Liver (tissue), 9 donors: ENCODE results near the gene COPZ1. TPM values are rescaled to one million over a fixed set of nuclear protein-coding genes. Genes with fewer than 3 reads are reported as not detected.

Source experiments
- DNase-seq: peaks from one replicate; pipeline ENCODE4 v3.0.0-alpha.2; 2017; ENCODE audit warnings: low spot score
- H3K27ac ChIP-seq, 2 donors: one replicate each; pipeline ENCODE4 v1.7.0; 2013; ENCODE audit warnings: inconsistent platforms in 2 of 2, low read length in 2 of 2, control low read depth in 1 of 2, low read depth in 1 of 2, mild to moderate bottlenecking in 1 of 2
- H3K27me3 ChIP-seq, 4 donors: one replicate each; pipeline versions ENCODE4 v1.6.1 to v1.7.0; 2013; ENCODE audit warnings: low read length in 3 of 4, inconsistent platforms in 1 of 4, mild to moderate bottlenecking in 1 of 4, moderate library complexity in 1 of 4; ENCODE audit not compliant: control insufficient read depth in 4 of 4, insufficient read depth in 4 of 4
- H3K36me3 ChIP-seq, 4 donors: one replicate each; pipeline versions ENCODE4 v1.6.1 to v1.7.0; 2013; ENCODE audit warnings: low read length in 3 of 4, mild to moderate bottlenecking in 3 of 4, low read depth in 1 of 4, moderate library complexity in 1 of 4; ENCODE audit not compliant: control insufficient read depth in 4 of 4, insufficient read depth in 3 of 4
- H3K4me1 ChIP-seq, 4 donors: one replicate each; pipeline versions ENCODE4 v1.6.1 to v1.7.0; 2013; ENCODE audit warnings: low read length in 3 of 4, mild to moderate bottlenecking in 3 of 4, moderate library complexity in 1 of 4; ENCODE audit not compliant: control insufficient read depth in 4 of 4, insufficient read depth in 4 of 4
- H3K4me3 ChIP-seq, 3 donors: one replicate each; pipeline versions ENCODE4 v1.6.1 to v1.7.0; 2013; ENCODE audit warnings: low read length in 3 of 3, control low read depth in 1 of 3, low read depth in 1 of 3, mild to moderate bottlenecking in 1 of 3
- H3K9ac ChIP-seq, 2 donors: one replicate each; pipeline ENCODE4 v1.7.0; 2013; ENCODE audit warnings: low read length in 2 of 2, mild to moderate bottlenecking in 2 of 2, moderate library complexity in 2 of 2, control low read depth in 1 of 2, low read depth in 1 of 2
- H3K9me3 ChIP-seq, 4 donors: one replicate each; pipeline versions ENCODE4 v1.6.1 to v1.7.0; 2013; ENCODE audit warnings: low read length in 3 of 4; ENCODE audit not compliant: control insufficient read depth in 4 of 4
- ATF3 ChIP-seq: IDR thresholded peaks from 2 replicates; pipeline ENCODE4 v1.6.1; 2016; ENCODE audit warnings: antibody characterized with exemption
- CTCF ChIP-seq: fragments of 150-350 bp; IDR thresholded peaks from 2 replicates; pipeline ENCODE4 v1.5.1; 2017; ENCODE audit warnings: improper control_type of control experiment, low read depth, low read length; ENCODE audit not compliant: missing input control
- FOXA1 ChIP-seq: IDR thresholded peaks from 2 replicates; pipeline ENCODE4 v1.6.1; 2016; ENCODE audit warnings: antibody characterized with exemption
- FOXA2 ChIP-seq: IDR thresholded peaks from 2 replicates; pipeline ENCODE4 v1.6.1; 2016; ENCODE audit warnings: antibody characterized with exemption
- HNF4G ChIP-seq: IDR thresholded peaks from 2 replicates; pipeline ENCODE4 v1.6.1; 2016; ENCODE audit warnings: antibody characterized with exemption
- JUND ChIP-seq, 2 donors: IDR thresholded peaks; 2 replicates each; pipeline ENCODE4 v1.6.1; 2016; ENCODE audit warnings: antibody characterized with exemption in 2 of 2
- MAX ChIP-seq: IDR thresholded peaks from 2 replicates; pipeline ENCODE4 v1.6.1; 2016; ENCODE audit warnings: antibody characterized with exemption
- NR2F2 ChIP-seq: IDR thresholded peaks from 2 replicates; pipeline ENCODE4 v1.6.1; 2016; ENCODE audit warnings: antibody characterized with exemption
- RAD21 ChIP-seq, 2 donors: IDR thresholded peaks; 2 replicates each; pipeline ENCODE4 v1.6.1; 2016; ENCODE audit warnings: antibody characterized with exemption in 2 of 2, mild to moderate bottlenecking in 2 of 2
- REST ChIP-seq: IDR thresholded peaks from 2 replicates; pipeline ENCODE4 v1.6.1; 2016; ENCODE audit warnings: antibody characterized with exemption, mild to moderate bottlenecking
- RXRA ChIP-seq, 2 donors: IDR thresholded peaks; 2 replicates each; pipeline ENCODE4 v1.6.1; 2017 to 2018; ENCODE audit warnings: antibody characterized with exemption in 2 of 2, mild to moderate bottlenecking in 1 of 2
- TAF1 ChIP-seq: conservative IDR thresholded peaks from 2 replicates; pipeline ENCODE4 v1.6.1; 2016; ENCODE audit warnings: antibody characterized with exemption, mild to moderate bottlenecking
- YY1 ChIP-seq: IDR thresholded peaks from 2 replicates; pipeline ENCODE4 v1.6.1; 2016; ENCODE audit warnings: antibody characterized with exemption, mild to moderate bottlenecking
- WGBS: extraction: QIAGEN DNeasy Blood & Tissue Kit; methylation state at CpG from one replicate; pipeline ENCODE4 v1.1.7; 2013; 5-methylcytosine and 5-hydroxymethylcytosine counted together
- polyA plus RNA-seq, 2 donors: library from polyadenylated mRNA; stranded (reverse) in 1 of 2; unstranded in 1 of 2; fragments of 200-250 nt in 1 of 2; fragments of >200 nt in 1 of 2; fragmentation: Nextera tagmentation in 1 of 2; extraction: Ambion mirVana in 1 of 2; gene quantifications; one replicate each; pipeline versions ENCODE4 v1.2.1 to v1.2.3, GENCODE V29; 2013 to 2015
- total RNA-seq, 2 donors: library from RNA; depleted of rRNA; stranded (reverse); fragments of >200 nt; gene quantifications; one replicate each; pipeline ENCODE4 v1.2.3, GENCODE V29; 2014
- donor health status: healthy.
- donor health status: healthy.
- donor health status: healthy.
- donor health status: healthy.
- donor health status: healthy.

Gene COPZ1
- total and polyA plus RNA-seq, 4 donors, result 54.6 to 92.6 (median 79.8) TPM

- Histone ChIP-seq H3K9ac (no peak overlapping the region), H3K36me3 (peaks cover 0 to 8% (median 2%) of the 10 kb centered on the region in 4 donors), H3K4me3 (no peak overlapping the region), H3K9me3 (no peaks in the 10 kb centered on the region), H3K27me3 (no peaks in the 10 kb centered on the region), H3K4me1 (peaks cover 5 to 11% (median 6%) of the 10 kb centered on the region in 4 donors), H3K27ac (no peak overlapping the region)
- no peak for DNase-seq
- TF ChIP-seq HNF4G (no peak), FOXA2 (no peak), CTCF (no peak), TAF1 (no peak), FOXA1 (no peak), RXRA (IDR thresholded peaks at IDR 0.05) (no peak), MAX (no peak), RAD21 (IDR thresholded peaks at IDR 0.05) (no peak), YY1 (no peak), NR2F2 (no peak), JUND (IDR thresholded peaks at IDR 0.05) (no peak)
- WGBS, result 71% methylated on average over 2 of the region's 2 CpGs
Measured at GRCh38 chr12:54374562-54375258, 49.8 kb downstream of the COPZ1 start.

- no peak for DNase-seq
- H3K27ac ChIP-seq, result no peak overlapping the region
- TF ChIP-seq NR2F2, result no peak
- TF ChIP-seq YY1, result no peak
- TF ChIP-seq RAD21 (IDR thresholded peaks at IDR 0.05), result no peak
- TF ChIP-seq REST, result no peak
- TF ChIP-seq FOXA2, result no peak
- TF ChIP-seq ATF3, result no peak
- peaks cover 5 to 13% (median 6%) of the 10 kb centered on the region in 4 donors for H3K4me1 ChIP-seq
- no peaks in the 10 kb centered on the region for H3K27me3 ChIP-seq
- WGBS, result 87% methylated on average over 2 of the region's 2 CpGs
- H3K9ac ChIP-seq, result no peak overlapping the region
- no peak overlapping the region for H3K4me3 ChIP-seq
- no peaks in the 10 kb centered on the region for H3K9me3 ChIP-seq
- H3K36me3 ChIP-seq, result peaks cover 0 to 8% (median 2%) of the 10 kb centered on the region in 4 donors
Measured at GRCh38 chr12:54375259-54375579, 50.3 kb downstream of the COPZ1 start.
